Measurements from ENCODE around the gene TRIM3.

DNA sequence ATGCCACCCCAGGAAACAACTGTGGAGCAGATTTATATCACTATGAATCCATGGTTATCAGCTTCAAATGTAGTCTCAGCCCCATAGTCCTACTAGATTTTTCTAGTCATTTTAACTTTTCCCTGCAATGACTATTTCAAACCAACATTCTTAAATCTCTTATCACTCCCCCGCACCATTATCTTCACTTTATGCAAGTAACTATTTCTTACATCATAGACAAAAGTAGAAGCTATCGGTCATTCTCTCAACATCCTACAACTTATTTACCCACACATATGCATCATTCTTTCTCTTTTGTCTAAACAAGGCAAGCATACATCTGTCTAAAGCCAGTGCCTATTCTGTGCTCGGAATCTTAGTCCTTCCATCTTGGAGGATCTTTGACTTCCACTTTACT is 11.9 kb upstream of the TRIM3 start:
- TF ChIP-seq, protein P1, sequence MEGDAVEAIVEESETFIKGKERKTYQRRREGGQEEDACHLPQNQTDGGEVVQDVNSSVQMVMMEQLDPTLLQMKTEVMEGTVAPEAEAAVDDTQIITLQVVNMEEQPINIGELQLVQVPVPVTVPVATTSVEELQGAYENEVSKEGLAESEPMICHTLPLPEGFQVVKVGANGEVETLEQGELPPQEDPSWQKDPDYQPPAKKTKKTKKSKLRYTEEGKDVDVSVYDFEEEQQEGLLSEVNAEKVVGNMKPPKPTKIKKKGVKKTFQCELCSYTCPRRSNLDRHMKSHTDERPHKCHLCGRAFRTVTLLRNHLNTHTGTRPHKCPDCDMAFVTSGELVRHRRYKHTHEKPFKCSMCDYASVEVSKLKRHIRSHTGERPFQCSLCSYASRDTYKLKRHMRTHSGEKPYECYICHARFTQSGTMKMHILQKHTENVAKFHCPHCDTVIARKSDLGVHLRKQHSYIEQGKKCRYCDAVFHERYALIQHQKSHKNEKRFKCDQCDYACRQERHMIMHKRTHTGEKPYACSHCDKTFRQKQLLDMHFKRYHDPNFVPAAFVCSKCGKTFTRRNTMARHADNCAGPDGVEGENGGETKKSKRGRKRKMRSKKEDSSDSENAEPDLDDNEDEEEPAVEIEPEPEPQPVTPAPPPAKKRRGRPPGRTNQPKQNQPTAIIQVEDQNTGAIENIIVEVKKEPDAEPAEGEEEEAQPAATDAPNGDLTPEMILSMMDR (IDR thresholded peaks at IDR 0.05) = no peak
- no peak for TF ChIP-seq POLR2A (IDR thresholded peaks at IDR 0.05)
- TF ChIP-seq POLR2AphosphoS5 (IDR thresholded peaks at IDR 0.05) = no peak

Data from prostate gland (tissue), 2 donors.